WERI-Rb-1 (cell line): ENCODE measurements around the gene CDNF.

ENCODE experiments used
- DNase-seq: peaks from one replicate; pipeline ENCODE4 v3.0.0-alpha.2; 2020
- H3K27ac ChIP-seq: fragments of 250-450 bp; sonication (Bioruptor Pico); 2 replicates; pipeline ENCODE4 v1.5.1; 2020; ENCODE audit warnings: mild to moderate bottlenecking, moderate library complexity
- H3K27me3 ChIP-seq: fragments of 250-450 bp; sonication (Bioruptor Pico); 2 replicates; pipeline ENCODE4 v1.5.1; 2021; ENCODE audit warnings: mild to moderate bottlenecking, low read depth, moderate library complexity; ENCODE audit not compliant: insufficient read depth, severe bottlenecking
- H3K36me3 ChIP-seq: fragments of 250-450 bp; sonication (Bioruptor Pico); 2 replicates; pipeline ENCODE4 v1.5.1; 2020; ENCODE audit warnings: mild to moderate bottlenecking, moderate library complexity
- H3K4me3 ChIP-seq: 2 replicates; pipeline ENCODE4 v1.5.1; 2011; ENCODE audit warnings: low read depth, mild to moderate bottlenecking, control low read depth, low read length
- H3K9me3 ChIP-seq: fragments of 250-450 bp; sonication (Bioruptor Pico); 2 replicates; pipeline ENCODE4 v1.5.1; 2021; ENCODE audit warnings: mild to moderate bottlenecking, moderate library complexity; ENCODE audit not compliant: severe bottlenecking
- TF ChIP-seq, protein P1 (sequence below): IDR thresholded peaks from 2 replicates; pipeline ENCODE4 v1.5.1; 2011; ENCODE audit warnings: low read depth, mild to moderate bottlenecking, control low read depth, inconsistent platforms, low read length

Gene CDNF

DNA sequence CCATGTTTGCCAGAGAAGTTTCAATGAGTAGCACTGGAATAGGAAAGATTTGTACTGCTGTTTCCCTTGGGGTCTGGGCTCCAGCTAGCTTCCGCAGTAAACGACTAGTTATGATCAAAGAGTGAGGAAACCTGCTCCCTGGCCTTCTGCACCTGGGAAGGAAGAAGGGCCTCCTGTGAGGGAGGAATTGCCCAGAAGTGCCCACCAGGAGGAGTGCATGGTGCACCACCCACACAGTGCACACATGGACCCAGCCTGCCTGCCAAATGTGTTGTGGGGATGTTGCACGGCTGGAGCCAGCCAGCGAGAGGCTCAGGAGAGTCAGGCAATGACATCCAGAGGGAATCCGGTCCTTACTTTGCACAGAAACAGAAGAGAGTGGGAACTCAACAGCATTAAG lies 36.1 kb downstream of the CDNF start:
- DNase-seq, result no peak
- no peaks in the 10 kb centered on the region for H3K36me3 ChIP-seq
- H3K9me3 ChIP-seq, result no peaks in the 10 kb centered on the region
- H3K27me3 ChIP-seq, result no peaks in the 10 kb centered on the region
- no peak overlapping the region for H3K27ac ChIP-seq
- TF ChIP-seq, protein P1, sequence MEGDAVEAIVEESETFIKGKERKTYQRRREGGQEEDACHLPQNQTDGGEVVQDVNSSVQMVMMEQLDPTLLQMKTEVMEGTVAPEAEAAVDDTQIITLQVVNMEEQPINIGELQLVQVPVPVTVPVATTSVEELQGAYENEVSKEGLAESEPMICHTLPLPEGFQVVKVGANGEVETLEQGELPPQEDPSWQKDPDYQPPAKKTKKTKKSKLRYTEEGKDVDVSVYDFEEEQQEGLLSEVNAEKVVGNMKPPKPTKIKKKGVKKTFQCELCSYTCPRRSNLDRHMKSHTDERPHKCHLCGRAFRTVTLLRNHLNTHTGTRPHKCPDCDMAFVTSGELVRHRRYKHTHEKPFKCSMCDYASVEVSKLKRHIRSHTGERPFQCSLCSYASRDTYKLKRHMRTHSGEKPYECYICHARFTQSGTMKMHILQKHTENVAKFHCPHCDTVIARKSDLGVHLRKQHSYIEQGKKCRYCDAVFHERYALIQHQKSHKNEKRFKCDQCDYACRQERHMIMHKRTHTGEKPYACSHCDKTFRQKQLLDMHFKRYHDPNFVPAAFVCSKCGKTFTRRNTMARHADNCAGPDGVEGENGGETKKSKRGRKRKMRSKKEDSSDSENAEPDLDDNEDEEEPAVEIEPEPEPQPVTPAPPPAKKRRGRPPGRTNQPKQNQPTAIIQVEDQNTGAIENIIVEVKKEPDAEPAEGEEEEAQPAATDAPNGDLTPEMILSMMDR, result 0 out of 2 replicates have a peak, but pooled peaks have one; percentile 4
- no peak overlapping the region for H3K4me3 ChIP-seq

DNA sequence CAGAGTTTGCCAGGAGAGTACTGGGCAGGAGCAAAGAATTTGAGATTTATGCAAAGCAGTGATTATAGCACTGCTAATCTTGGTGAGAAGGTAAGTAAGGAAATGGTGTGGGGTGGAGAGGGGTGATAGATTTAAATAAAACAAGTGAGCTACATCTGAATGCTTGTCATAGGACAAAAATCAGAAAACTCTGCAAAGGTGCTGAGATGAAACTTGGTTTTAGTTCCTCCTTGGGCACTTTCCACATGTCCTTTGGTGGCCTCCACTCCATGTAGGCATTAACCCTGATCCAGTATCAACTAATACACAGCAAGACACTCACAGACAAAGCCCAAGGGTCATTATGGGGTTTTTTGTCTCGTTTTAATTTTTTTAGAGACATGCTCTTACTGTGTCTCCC lies 37.4 kb downstream of the CDNF start:
- Histone ChIP-seq H3K36me3 (no peaks in the 10 kb centered on the region), H3K27me3 (no peaks in the 10 kb centered on the region), H3K27ac (no peak overlapping the region), H3K9me3 (no peaks in the 10 kb centered on the region), H3K4me3 (no peak overlapping the region)
- TF ChIP-seq, protein P1, result no peak
- DNase-seq, result no peak

DNA sequence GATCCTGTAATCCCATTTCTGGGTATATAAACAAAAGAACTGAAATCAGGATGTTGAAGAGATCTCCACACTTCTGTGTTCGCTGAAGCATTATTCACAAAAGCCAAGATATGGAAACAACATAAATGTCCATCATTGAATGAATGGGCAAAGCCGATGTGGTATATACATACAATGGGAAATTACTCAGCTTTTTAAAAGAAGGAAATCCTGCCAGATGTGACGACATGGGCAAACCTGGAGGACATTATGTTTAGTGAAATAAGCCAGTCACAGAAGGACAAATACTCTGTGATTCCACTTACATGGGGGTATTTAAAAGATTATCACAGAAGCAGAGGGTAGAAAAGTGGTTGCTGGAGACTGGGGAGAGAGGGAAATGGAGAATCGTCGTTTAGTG lies 39.2 kb downstream of the CDNF start:
- Histone ChIP-seq H3K36me3 (no peaks in the 10 kb centered on the region), H3K9me3 (no peaks in the 10 kb centered on the region), H3K27ac (no peak overlapping the region), H3K27me3 (no peaks in the 10 kb centered on the region), H3K4me3 (no peak overlapping the region)
- TF ChIP-seq, protein P1, result no peak
- DNase-seq, result no peak

DNA sequence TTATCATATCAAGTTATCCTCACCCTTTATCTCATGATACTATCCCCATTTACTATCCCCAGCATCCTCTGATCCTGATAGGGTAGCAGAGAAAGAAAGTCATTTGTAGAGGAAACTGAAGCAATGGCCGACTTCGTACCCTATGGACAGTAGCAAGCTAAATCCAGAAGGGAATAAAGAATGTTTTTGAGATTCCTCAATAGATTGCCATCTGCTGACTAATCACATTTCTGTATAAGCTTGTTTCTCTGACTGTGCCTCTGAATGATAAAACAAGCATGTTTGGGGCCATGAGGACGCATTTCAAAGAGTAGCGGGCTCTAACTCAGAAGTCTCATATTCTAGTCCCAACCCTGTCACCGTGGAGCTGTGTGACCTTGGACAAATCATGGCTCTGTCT lies 49.9 kb downstream of the CDNF start:
- Histone ChIP-seq H3K27me3 (no peaks in the 10 kb centered on the region), H3K36me3 (no peaks in the 10 kb centered on the region), H3K9me3 (no peaks in the 10 kb centered on the region), H3K27ac (no peak overlapping the region), H3K4me3 (no peak overlapping the region)
- DNase-seq, result no peak
- TF ChIP-seq, protein P1, result no peak

DNA sequence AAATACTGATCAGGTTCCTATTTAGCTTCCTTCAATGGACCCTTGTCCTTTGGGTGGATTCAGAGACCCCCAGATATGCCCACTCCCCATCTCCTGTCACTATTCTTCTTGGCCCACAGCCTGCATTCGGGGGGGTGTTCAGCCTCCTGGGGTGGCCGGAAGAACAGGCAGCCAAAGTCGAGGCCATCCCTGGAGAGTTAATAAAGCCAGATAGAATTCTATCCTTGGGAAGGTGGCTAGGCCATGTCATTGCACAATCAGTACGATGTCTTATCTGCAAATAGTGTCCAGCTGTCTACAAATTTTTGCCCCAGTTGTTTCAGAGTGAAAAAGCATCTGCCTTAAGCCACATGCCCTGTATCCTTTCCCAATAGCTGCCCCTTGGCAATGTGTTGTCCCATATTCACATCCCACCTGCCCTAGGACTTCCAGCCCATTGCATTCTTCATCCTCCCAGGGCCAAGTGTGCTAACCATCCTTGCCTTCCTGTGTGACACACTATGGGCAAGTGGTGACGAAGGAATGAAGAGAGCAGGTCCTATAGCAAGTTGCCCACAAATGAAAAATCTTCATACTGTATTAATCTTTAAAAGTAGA lies 53.3 kb downstream of the CDNF start:
- DNase-seq, result no peak
- Histone ChIP-seq H3K9me3 (no peaks in the 10 kb centered on the region), H3K27me3 (no peaks in the 10 kb centered on the region), H3K36me3 (no peaks in the 10 kb centered on the region), H3K4me3 (no peak overlapping the region), H3K27ac (no peak overlapping the region)
- TF ChIP-seq, protein P1, result no peak

DNA sequence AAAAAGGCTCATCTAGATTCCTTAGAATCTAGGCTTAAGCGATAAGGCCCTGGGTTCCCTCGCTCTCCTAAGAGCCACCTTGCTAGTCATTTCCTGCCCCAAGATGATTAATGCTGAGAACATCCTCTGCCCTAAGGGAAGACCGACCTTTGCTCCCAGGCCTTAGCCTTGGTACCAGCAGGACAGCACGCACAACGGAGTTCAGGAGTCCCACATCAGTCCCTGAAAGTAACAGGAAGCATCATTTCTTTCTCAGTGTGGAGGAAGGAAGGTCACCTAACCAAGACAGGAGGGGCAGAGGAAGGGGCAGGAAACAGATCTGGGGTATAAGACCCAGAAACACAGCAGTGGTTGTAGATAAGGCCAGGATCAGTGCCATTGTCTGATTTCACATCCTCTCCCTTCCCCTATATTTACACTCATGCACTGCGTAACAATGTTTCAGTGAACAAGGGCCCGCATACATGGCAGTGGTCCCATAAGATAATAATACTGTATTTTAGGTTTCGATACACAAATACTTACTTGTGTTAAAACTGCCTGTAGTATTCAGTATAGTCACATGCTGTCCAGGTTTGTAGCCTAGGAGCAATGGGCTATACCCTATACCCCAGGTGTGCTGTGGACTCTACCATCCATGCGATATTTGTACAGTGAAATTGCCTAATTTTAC lies 55.0 kb downstream of the CDNF start:
- Histone ChIP-seq H3K36me3 (no peaks in the 10 kb centered on the region), H3K27ac (no peak overlapping the region), H3K4me3 (no peak overlapping the region), H3K27me3 (no peaks in the 10 kb centered on the region), H3K9me3 (no peaks in the 10 kb centered on the region)
- DNase-seq, result no peak
- TF ChIP-seq, protein P1, result no peak
